ENCODE results near the gene CD36. TPM values are rescaled to one million over a fixed set of nuclear protein-coding genes. Genes with fewer than 3 reads are reported as not detected.
A peak's percentile ranks its signal among the peaks of the same experiment; 100 is the strongest.

CD36 gene
- total and polyA plus RNA-seq, 7 donors: 149 to 662 (median 175) TPM

DNA sequence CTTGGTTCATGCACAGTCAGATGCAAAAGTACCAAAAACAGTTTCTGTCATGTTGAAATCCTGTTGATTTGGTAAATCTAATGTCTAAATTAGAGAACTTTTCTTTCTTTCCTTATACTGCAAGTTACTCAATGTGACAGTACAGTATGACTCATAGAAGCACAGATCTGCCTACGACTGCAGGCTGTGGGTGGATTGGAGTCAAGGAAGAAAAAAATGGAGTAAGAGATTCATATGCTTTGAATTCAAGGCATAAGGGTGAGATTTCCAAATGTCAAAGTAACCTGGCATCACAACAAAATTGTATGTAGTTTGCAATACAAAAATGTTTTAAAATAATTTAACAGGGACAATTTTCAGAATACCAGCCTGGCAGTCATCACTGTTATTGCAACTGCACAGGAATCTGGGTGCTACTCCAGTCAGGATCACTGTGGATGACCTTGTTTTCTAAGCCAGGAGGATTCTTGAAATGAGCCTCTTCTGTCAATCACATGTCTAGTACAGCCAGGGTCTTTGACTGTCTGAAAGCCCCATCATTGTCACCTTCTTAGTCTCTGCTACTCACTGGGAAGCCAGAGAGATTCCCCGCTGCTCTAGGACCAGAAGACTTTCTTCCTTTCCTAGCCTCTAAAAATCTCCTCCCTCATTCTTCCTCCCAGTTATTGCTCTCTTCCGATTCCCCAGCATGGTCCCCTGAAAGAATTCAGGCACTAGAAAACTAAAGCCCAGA is 83.6 kb downstream of the CD36 start:
- no peaks in the 10 kb centered on the region for H3K27me3 ChIP-seq (ENCODE audit: insufficient read depth in 3 of 3, low read length in 2 of 3)
- intact Hi-C loops (cut with DNase I): no loop called here
- DNase-seq (no peak), ATAC-seq (peak; percentile 59 to 88 (median 71))
- TF ChIP-seq, protein P1, sequence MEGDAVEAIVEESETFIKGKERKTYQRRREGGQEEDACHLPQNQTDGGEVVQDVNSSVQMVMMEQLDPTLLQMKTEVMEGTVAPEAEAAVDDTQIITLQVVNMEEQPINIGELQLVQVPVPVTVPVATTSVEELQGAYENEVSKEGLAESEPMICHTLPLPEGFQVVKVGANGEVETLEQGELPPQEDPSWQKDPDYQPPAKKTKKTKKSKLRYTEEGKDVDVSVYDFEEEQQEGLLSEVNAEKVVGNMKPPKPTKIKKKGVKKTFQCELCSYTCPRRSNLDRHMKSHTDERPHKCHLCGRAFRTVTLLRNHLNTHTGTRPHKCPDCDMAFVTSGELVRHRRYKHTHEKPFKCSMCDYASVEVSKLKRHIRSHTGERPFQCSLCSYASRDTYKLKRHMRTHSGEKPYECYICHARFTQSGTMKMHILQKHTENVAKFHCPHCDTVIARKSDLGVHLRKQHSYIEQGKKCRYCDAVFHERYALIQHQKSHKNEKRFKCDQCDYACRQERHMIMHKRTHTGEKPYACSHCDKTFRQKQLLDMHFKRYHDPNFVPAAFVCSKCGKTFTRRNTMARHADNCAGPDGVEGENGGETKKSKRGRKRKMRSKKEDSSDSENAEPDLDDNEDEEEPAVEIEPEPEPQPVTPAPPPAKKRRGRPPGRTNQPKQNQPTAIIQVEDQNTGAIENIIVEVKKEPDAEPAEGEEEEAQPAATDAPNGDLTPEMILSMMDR (IDR thresholded peaks at IDR 0.05): no peak
- no peaks in the 10 kb centered on the region for H3K9me3 ChIP-seq
- 43 to 61% (median 58%) methylated on average over 3 of the region's 3 CpGs for WGBS, 3 donors
- H3K4me3 ChIP-seq: no peak overlapping the region
- peak overlapping the region; percentile 31 for H3K27ac ChIP-seq
- H3K4me1 ChIP-seq: no peaks in the 10 kb centered on the region
- H3K36me3 ChIP-seq (ENCODE audit: insufficient read depth in 1 of 2, low read depth in 1 of 2): no peaks in the 10 kb centered on the region

DNA sequence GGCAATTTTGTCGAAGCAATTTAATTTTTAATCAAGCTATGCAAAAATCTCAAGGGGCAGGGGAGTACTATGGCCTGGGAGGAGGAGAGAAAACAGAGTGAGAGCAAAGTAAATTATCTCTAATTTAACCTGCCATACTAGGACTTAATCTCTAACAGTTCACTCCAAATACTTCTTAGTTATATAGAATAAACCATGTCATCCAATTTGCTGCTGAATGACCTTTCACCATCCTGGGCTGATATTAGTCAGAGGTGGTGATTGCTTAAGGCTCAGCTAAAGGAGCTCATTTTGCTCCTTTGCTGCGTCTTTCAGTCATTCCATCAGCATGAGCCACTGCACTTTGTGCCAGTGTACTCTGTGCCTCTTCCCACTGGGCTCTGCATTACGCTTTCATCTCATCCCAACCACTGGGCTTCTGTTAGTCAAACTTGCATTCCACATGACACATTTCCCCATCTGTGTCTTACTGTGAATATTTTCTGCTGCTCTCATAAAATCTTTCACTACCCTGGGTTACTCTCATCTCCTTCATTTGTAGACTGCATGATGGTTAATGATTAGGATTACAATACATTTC is 84.3 kb downstream of the CD36 start:
- WGBS, 3 donors: 43 to 68% (median 50%) methylated on average over 3 of the region's 3 CpGs
- TF ChIP-seq, protein P1 (IDR thresholded peaks at IDR 0.05): no peak
- Histone ChIP-seq H3K4me1 (no peaks in the 10 kb centered on the region), H3K27ac (peak overlapping the region; percentile 31), H3K27me3 (ENCODE audit: insufficient read depth in 3 of 3, low read length in 2 of 3) (no peaks in the 10 kb centered on the region), H3K9me3 (no peaks in the 10 kb centered on the region), H3K36me3 (ENCODE audit: insufficient read depth in 1 of 2, low read depth in 1 of 2) (no peaks in the 10 kb centered on the region), H3K4me3 (no peak overlapping the region)
- DNase-seq (peak; percentile 76 to 79), ATAC-seq (peak; percentile 64 to 91 (median 88))
- intact Hi-C loops (cut with DNase I): no loop called here

DNA sequence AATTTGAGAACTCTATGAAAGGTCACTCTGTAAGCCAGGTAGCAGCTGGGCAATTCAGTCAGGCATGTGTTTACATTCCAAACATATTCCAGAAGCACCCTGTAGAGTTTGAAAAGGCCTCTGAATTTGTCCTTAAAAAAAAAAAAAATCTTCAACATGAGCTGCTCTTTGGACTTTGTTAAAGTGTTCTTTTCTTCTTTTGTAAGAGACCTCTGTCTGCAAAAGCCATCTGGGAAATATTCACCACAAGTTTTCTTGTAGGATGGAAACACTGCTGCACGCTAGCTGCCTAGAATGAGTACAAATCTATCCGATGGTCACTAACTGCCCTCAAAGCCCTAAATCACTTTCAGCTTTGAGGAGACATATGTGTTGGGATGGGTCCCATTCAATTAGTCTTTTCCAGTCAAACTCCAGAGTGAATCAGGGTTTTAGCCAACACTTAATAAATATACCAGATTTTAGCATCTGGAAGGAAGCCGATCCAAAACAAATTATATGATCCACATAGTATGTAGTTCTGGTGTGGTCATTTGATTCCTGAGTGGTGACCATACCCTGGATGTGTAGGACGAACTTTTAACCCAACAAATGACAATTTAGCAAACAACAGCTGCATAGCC is 85.9 kb downstream of the CD36 start:
- TF ChIP-seq, protein P1 (IDR thresholded peaks at IDR 0.05): no peak
- no peaks in the 10 kb centered on the region for H3K36me3 ChIP-seq (ENCODE audit: insufficient read depth in 1 of 2, low read depth in 1 of 2)
- no peak for ATAC-seq
- 50 to 61% (median 50%) methylated on average over 4 of the region's 4 CpGs for WGBS, 3 donors
- intact Hi-C loops (cut with DNase I): no loop called here
- H3K9me3 ChIP-seq: no peaks in the 10 kb centered on the region
- H3K27me3 ChIP-seq (ENCODE audit: insufficient read depth in 3 of 3, low read length in 2 of 3): no peaks in the 10 kb centered on the region
- no peak for DNase-seq
- H3K4me1 ChIP-seq: no peaks in the 10 kb centered on the region
- H3K27ac ChIP-seq: no peak overlapping the region
- H3K4me3 ChIP-seq: no peak overlapping the region

DNA sequence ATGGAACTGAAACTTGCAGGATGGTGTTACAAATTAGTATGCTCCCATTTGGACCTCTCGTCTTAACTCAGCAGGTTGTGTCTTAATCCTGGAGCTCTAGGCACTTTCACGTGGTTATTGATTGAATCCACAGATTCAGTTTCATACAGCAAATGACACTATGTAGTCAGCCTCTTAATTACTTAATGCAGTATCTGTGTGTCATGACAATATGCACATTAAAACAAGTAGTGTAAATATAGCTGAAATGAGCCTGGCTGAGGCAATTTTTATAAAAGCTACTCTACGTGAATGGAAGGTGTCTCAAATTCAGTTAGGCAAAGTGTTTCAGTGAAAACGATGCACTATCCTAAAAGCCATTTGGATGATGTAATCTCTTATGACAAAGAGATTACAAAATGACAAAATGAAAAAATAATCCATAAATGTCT is 86.8 kb downstream of the CD36 start:
- no peaks in the 10 kb centered on the region for H3K4me1 ChIP-seq
- 62 to 72% (median 66%) methylated on average over 4 of the region's 4 CpGs for WGBS, 3 donors
- no peaks in the 10 kb centered on the region for H3K36me3 ChIP-seq (ENCODE audit: insufficient read depth in 1 of 2, low read depth in 1 of 2)
- TF ChIP-seq, protein P1 (IDR thresholded peaks at IDR 0.05): no peak
- H3K4me3 ChIP-seq: no peak overlapping the region
- DNase-seq: no peak
- no peaks in the 10 kb centered on the region for H3K9me3 ChIP-seq
- no peaks in the 10 kb centered on the region for H3K27me3 ChIP-seq (ENCODE audit: insufficient read depth in 3 of 3, low read length in 2 of 3)
- H3K27ac ChIP-seq: no peak overlapping the region
- intact Hi-C loops (cut with DNase I): no loop called here
- no peak for ATAC-seq

Other genes starting within 250 kb of the CD36 start
- not detected for gene GNAT3, start 126.6 kb upstream of the CD36 start, total RNA-seq
- not detected for gene GNAT3, start 126.6 kb upstream of the CD36 start, polyA plus RNA-seq